Measurements from ENCODE around the gene PIGB.
"Not testable (repeated sequence)": the region's sequence is repeated elsewhere in the genome, so short reads cannot be mapped to it uniquely, and the experiment has no call there.

Gene PIGB

GRCh38 chr15:55302801-55303200 is 16.2 kb upstream of the PIGB start:
- DNase-seq = not testable (repeated sequence)

- no peak for DNase-seq
Observed at GRCh38 chr15:55319537-55320237, 665 bp downstream of the PIGB start.

GRCh38 chr15:55320238-55320550 is 1.2 kb downstream of the PIGB start:
- DNase-seq = no peak

GRCh38 chr15:55320963-55321362 is 1.9 kb downstream of the PIGB start:
- DNase-seq = no peak

- DNase-seq = no peak
Observed at GRCh38 chr15:55322467-55322866, 3.4 kb downstream of the PIGB start.

GRCh38 chr15:55327387-55327786 is 8.4 kb downstream of the PIGB start:
- DNase-seq = no peak

GRCh38 chr15:55334371-55334770 is 15.3 kb downstream of the PIGB start:
- DNase-seq = no peak

GRCh38 chr15:55334997-55335396 is 16.0 kb downstream of the PIGB start:
- no peak for DNase-seq

GRCh38 chr15:55337160-55337559 is 18.1 kb downstream of the PIGB start:
- DNase-seq = no peak

GRCh38 chr15:55343168-55343567 is 24.1 kb downstream of the PIGB start:
- DNase-seq = no peak

- no peak for DNase-seq
Observed at GRCh38 chr15:55344206-55344605, 25.2 kb downstream of the PIGB start.

- DNase-seq = no peak
Observed at GRCh38 chr15:55348281-55348778, 29.3 kb downstream of the PIGB start.

- no peak for DNase-seq
Observed at GRCh38 chr15:55349282-55349681, 30.3 kb downstream of the PIGB start.

GRCh38 chr15:55353025-55353424 is 34.0 kb downstream of the PIGB start:
- DNase-seq = no peak

- DNase-seq = no peak
Observed at GRCh38 chr15:55356985-55357585, 38.1 kb downstream of the PIGB start.

GRCh38 chr15:55357774-55358173 is 38.8 kb downstream of the PIGB start:
- no peak for DNase-seq

GRCh38 chr15:55358471-55358870 is 39.4 kb downstream of the PIGB start:
- no peak for DNase-seq

- no peak for DNase-seq
Observed at GRCh38 chr15:55360256-55360655, 41.2 kb downstream of the PIGB start.

GRCh38 chr15:55361048-55361447 is 42.0 kb downstream of the PIGB start:
- no peak for DNase-seq

GRCh38 chr15:55362641-55363040 is 43.6 kb downstream of the PIGB start:
- no peak for DNase-seq

GRCh38 chr15:55366981-55367380 is 48.0 kb downstream of the PIGB start:
- DNase-seq = no peak

- no peak for DNase-seq
Observed at GRCh38 chr15:55372701-55373440, 53.8 kb downstream of the PIGB start.

- DNase-seq = no peak
Observed at GRCh38 chr15:55379095-55379494, 60.1 kb downstream of the PIGB start.

GRCh38 chr15:55381595-55381994 is 62.6 kb downstream of the PIGB start:
- no peak for DNase-seq
